ENCODE data around the gene PDSS2. TPM values are rescaled to one million over a fixed set of nuclear protein-coding genes. Genes with fewer than 3 reads are reported as not detected.

The PDSS2 gene
- total RNA-seq, 1 donor from 2014 or later = 19.3 TPM

GRCh38 chr6:107398001-107398400 is 61.4 kb downstream of the PDSS2 start:
- ChIA-PET CTCF (no interaction called here), POLR2A (no interaction called here)
- no peaks in the 10 kb centered on the region for H3K27me3 Mint-ChIP-seq
- ATAC-seq (ENCODE audit: low read depth) = no peak
- H3K9me3 Mint-ChIP-seq = peaks cover 29% of the 10 kb centered on the region
- intact Hi-C loops (cut with micrococcal nuclease) = no loop called here
- DNase-seq = no peak
- peaks cover 47% of the 10 kb centered on the region for H3K36me3 Mint-ChIP-seq (ENCODE audit: low read depth)
- no peaks in the 10 kb centered on the region for H3K4me1 Mint-ChIP-seq
- no peak overlapping the region for H3K27ac Mint-ChIP-seq
- no peak for TF ChIP-seq CTCF (IDR thresholded peaks at IDR 0.05)
- no peak overlapping the region for H3K4me3 Mint-ChIP-seq

DNA sequence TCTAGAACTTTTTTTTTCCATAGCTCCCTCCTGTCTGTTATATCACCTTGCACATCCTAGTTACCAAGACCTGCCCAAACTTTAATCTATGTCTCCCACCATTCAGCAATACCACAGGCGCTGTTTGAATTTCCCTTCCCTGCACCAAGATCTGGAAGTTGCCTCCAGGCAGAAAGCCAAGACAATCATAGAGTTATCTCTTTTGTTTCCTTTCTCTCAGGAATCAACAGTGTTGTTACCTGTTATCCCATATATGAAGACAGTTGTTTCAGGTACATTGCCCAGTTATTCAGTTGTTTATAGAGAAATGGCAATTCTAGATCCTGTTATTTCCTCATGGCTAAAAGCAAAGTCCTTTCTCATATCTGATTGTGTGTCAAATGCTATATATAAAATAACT is 63.2 kb downstream of the PDSS2 start:
- intact Hi-C loops (cut with micrococcal nuclease) = no loop called here
- Mint-ChIP-seq H3K27ac (no peak overlapping the region), H3K36me3 (ENCODE audit: low read depth) (peaks cover 40% of the 10 kb centered on the region), H3K4me3 (no peak overlapping the region), H3K27me3 (no peaks in the 10 kb centered on the region), H3K9me3 (peaks cover 23% of the 10 kb centered on the region), H3K4me1 (no peaks in the 10 kb centered on the region)
- CTCF ChIA-PET = no interaction called here
- POLR2A ChIA-PET = no interaction called here
- no peak for TF ChIP-seq CTCF (IDR thresholded peaks at IDR 0.05)
- ATAC-seq (ENCODE audit: low read depth) (no peak), DNase-seq (no peak)

DNA sequence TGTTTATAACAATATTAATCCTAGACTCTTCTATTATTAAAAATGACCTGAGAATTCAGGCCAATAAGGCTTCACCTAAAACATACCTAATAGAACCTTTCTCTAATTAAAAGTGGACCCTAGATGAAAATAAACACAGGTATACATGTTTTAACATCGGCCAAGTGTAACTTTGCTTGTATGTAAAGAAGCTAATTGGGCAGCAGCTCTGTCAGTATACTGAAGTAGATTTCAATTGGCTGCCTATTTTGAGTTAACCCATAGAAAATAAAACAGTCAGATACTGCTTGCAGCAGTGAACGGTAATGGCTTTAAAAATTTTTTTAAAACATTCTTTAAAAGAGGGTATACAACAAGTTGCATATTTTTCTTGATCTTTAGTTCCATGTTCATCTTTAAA is 67.3 kb downstream of the PDSS2 start:
- H3K9me3 Mint-ChIP-seq = peaks cover 20% of the 10 kb centered on the region
- DNase-seq = no peak
- intact Hi-C loops (cut with micrococcal nuclease) = no loop called here
- peaks cover 2% of the 10 kb centered on the region for H3K4me1 Mint-ChIP-seq
- H3K27ac Mint-ChIP-seq = no peak overlapping the region
- ChIA-PET CTCF (no interaction called here), POLR2A (no interaction called here)
- ATAC-seq (ENCODE audit: low read depth) = no peak
- no peaks in the 10 kb centered on the region for H3K27me3 Mint-ChIP-seq
- no peak overlapping the region for H3K4me3 Mint-ChIP-seq
- peaks cover 34% of the 10 kb centered on the region for H3K36me3 Mint-ChIP-seq (ENCODE audit: low read depth)
- no peak for TF ChIP-seq CTCF (IDR thresholded peaks at IDR 0.05)

DNA sequence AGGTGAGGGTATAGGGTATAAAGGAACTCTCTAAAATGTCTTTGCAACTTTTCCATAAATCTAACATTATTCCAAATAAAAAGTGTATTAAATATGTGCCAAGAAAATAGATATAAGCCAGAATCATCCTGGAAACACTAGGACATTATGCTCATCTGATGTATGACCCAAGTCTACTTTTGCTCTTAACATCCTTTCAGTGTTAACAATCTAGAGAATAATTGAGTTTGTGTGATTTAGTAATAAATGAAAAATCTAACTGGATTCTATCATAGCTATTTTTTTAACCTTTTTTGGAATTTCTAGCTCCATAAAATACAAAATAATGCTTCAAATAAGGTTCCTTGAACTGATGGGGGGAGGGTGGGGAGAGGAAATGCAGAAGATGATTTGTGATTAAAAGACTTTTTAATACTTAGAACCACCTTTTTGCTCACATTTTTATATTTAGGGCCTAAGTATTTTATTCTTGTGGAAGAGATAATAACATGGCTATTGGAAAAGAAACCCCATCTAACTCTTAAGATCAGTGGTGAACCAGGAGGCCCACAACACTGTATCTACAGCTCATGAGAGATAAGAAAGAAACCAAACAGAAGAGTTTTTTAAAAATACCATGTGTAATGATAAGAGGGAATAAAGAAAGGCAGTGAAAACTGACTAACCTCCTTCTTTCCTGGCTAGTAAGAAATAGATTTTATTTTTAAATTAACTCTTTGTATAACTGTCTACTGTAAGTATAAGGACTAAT is 68.5 kb downstream of the PDSS2 start:
- H3K4me3 Mint-ChIP-seq = no peak overlapping the region
- no peaks in the 10 kb centered on the region for H3K27me3 Mint-ChIP-seq
- peaks cover 17% of the 10 kb centered on the region for H3K9me3 Mint-ChIP-seq
- no peak overlapping the region for H3K27ac Mint-ChIP-seq
- no peak for DNase-seq
- ChIA-PET POLR2A (no interaction called here), CTCF (no interaction called here)
- no peak for ATAC-seq (ENCODE audit: low read depth)
- TF ChIP-seq CTCF (IDR thresholded peaks at IDR 0.05) = no peak
- peaks cover 4% of the 10 kb centered on the region for H3K4me1 Mint-ChIP-seq
- intact Hi-C loops (cut with micrococcal nuclease) = no loop called here
- peaks cover 30% of the 10 kb centered on the region for H3K36me3 Mint-ChIP-seq (ENCODE audit: low read depth)

GRCh38 chr6:107390056-107390455 is 69.3 kb downstream of the PDSS2 start:
- ChIA-PET CTCF (no interaction called here), POLR2A (no interaction called here)
- intact Hi-C loops (cut with micrococcal nuclease) = no loop called here
- ATAC-seq (ENCODE audit: low read depth) = no peak
- no peak for DNase-seq
- Mint-ChIP-seq H3K36me3 (ENCODE audit: low read depth) (peaks cover 28% of the 10 kb centered on the region), H3K9me3 (peaks cover 13% of the 10 kb centered on the region), H3K4me3 (no peak overlapping the region), H3K4me1 (peaks cover 4% of the 10 kb centered on the region), H3K27ac (no peak overlapping the region), H3K27me3 (no peaks in the 10 kb centered on the region)
- no peak for TF ChIP-seq CTCF (IDR thresholded peaks at IDR 0.05)

All from activated B cell treated with CpG ODN at 0.5 μM for 24 hours (primary cell).